RWPE2 (cell line): ENCODE data around the gene PRODH.
"Not testable (repeated sequence)": the region's sequence is repeated elsewhere in the genome, so short reads cannot be mapped to it uniquely, and the experiment has no call there.

Source experiments
- ATAC-seq: fragments of 200-7000 bp; cut with Tn5 transposase; 3 replicates; pipeline ENCODE4 v1.9.1; 2021; ENCODE audit warnings: low read depth
- DNase-seq: peaks from one replicate; pipeline ENCODE4 v3.0.0-alpha.2; 2020; ENCODE audit warnings: low spot score
- H3K27ac ChIP-seq: fragments of 450-650 bp; 2 replicates; pipeline ENCODE4 v1.5.1; 2017; ENCODE audit warnings: mild to moderate bottlenecking; ENCODE audit not compliant: poor library complexity, severe bottlenecking
- H3K27me3 ChIP-seq: fragments of 250-450 bp; sonication (Bioruptor Pico); 2 replicates; pipeline ENCODE4 v1.5.1; 2021; ENCODE audit warnings: mild to moderate bottlenecking, moderate library complexity; ENCODE audit not compliant: insufficient read depth, poor library complexity, severe bottlenecking
- H3K36me3 ChIP-seq: fragments of 250-450 bp; sonication (Bioruptor Pico); 2 replicates; pipeline ENCODE4 v1.5.1; 2020; ENCODE audit warnings: low read depth, mild to moderate bottlenecking, moderate library complexity
- H3K4me1 ChIP-seq: fragments of 250-450 bp; sonication (Bioruptor Pico); 2 replicates; pipeline ENCODE4 v1.5.1; 2021; ENCODE audit warnings: mild to moderate bottlenecking, moderate library complexity; ENCODE audit not compliant: insufficient read depth, poor library complexity, severe bottlenecking
- H3K4me3 ChIP-seq: fragments of 250-450 bp; sonication (Bioruptor Pico); 2 replicates; pipeline ENCODE4 v1.5.1; 2021; ENCODE audit warnings: mild to moderate bottlenecking, moderate library complexity; ENCODE audit not compliant: severe bottlenecking
- H3K9me3 ChIP-seq: fragments of 250-450 bp; sonication (Bioruptor Pico); 2 replicates; pipeline ENCODE4 v1.5.1; 2021; ENCODE audit warnings: mild to moderate bottlenecking, moderate library complexity; ENCODE audit not compliant: severe bottlenecking
- CTCF ChIP-seq: fragments of 450-650 bp; IDR thresholded peaks from one replicate; pipeline ENCODE4 v1.5.1; 2017; ENCODE audit warnings: mild to moderate bottlenecking, moderate library complexity; ENCODE audit not compliant: poor library complexity, severe bottlenecking

The PRODH gene

GRCh38 chr22:18912264-18912946 lies 23.7 kb downstream of the PRODH start:
- not testable (repeated sequence) for ATAC-seq, H3K4me3 ChIP-seq, H3K27ac ChIP-seq, H3K36me3 ChIP-seq, H3K27me3 ChIP-seq, DNase-seq, H3K9me3 ChIP-seq, H3K4me1 ChIP-seq

GRCh38 chr22:18911535-18911934 lies 24.6 kb downstream of the PRODH start:
- not testable (repeated sequence) for H3K27me3 ChIP-seq, DNase-seq, H3K36me3 ChIP-seq, H3K4me1 ChIP-seq, H3K9me3 ChIP-seq, H3K27ac ChIP-seq, ATAC-seq, H3K4me3 ChIP-seq

GRCh38 chr22:18909556-18909955 lies 26.5 kb downstream of the PRODH start:
- H3K27me3 ChIP-seq = no peaks in the 10 kb centered on the region
- no peak overlapping the region for H3K27ac ChIP-seq
- no peaks in the 10 kb centered on the region for H3K36me3 ChIP-seq
- no peak overlapping the region for H3K4me3 ChIP-seq
- no peak for TF ChIP-seq CTCF
- DNase-seq = no peak
- H3K4me1 ChIP-seq = no peaks in the 10 kb centered on the region
- H3K9me3 ChIP-seq = no peaks in the 10 kb centered on the region
- ATAC-seq = no peak

- Histone ChIP-seq H3K27me3 (no peaks in the 10 kb centered on the region), H3K4me3 (no peak overlapping the region), H3K27ac (no peak overlapping the region), H3K9me3 (no peaks in the 10 kb centered on the region), H3K4me1 (no peaks in the 10 kb centered on the region), H3K36me3 (no peaks in the 10 kb centered on the region)
- TF ChIP-seq CTCF = no peak
- DNase-seq (no peak), ATAC-seq (no peak; the same call in 2 of the 3 replicates)
These were observed 29.2 kb downstream of the PRODH start for GRCh38 chr22:18906896-18907295.

- not testable (repeated sequence) for H3K9me3 ChIP-seq, H3K36me3 ChIP-seq, H3K4me1 ChIP-seq, DNase-seq, H3K4me3 ChIP-seq, H3K27me3 ChIP-seq, H3K27ac ChIP-seq
- peak; percentile 55 for ATAC-seq
These were observed 29.7 kb downstream of the PRODH start for GRCh38 chr22:18906410-18906745.

- no peak for TF ChIP-seq CTCF
- DNase-seq (no peak), ATAC-seq (peak; percentile 85)
- no peaks in the 10 kb centered on the region for H3K4me1 ChIP-seq
- H3K36me3 ChIP-seq = no peaks in the 10 kb centered on the region
- no peak within 1 kb of the TSS for H3K4me3 ChIP-seq
- no peak within 1 kb of the TSS for H3K27ac ChIP-seq
- no peaks in the 10 kb centered on the region for H3K9me3 ChIP-seq
- H3K27me3 ChIP-seq = no peaks in the 10 kb centered on the region
These were observed 30.3 kb downstream of the PRODH start, which contains the start of gene DGCR6 for GRCh38 chr22:18905540-18906409. Gene DGCR6, plus strand, starts transcription at chr22:18906320. Its CDS starts 55 bp downstream, at chr22:18906375.

GRCh38 chr22:18896037-18896657 lies 39.9 kb downstream of the PRODH start:
- not testable (repeated sequence) for DNase-seq, H3K9me3 ChIP-seq, H3K27me3 ChIP-seq, H3K36me3 ChIP-seq, H3K4me3 ChIP-seq, H3K4me1 ChIP-seq, ATAC-seq, H3K27ac ChIP-seq

GRCh38 chr22:18893775-18894174 lies 42.3 kb downstream of the PRODH start:
- H3K27ac ChIP-seq, DNase-seq, H3K4me1 ChIP-seq, H3K36me3 ChIP-seq, H3K4me3 ChIP-seq, ATAC-seq, H3K27me3 ChIP-seq, H3K9me3 ChIP-seq: not testable (repeated sequence)
